ENCODE results near the gene WBP2. TPM values are rescaled to one million over a fixed set of nuclear protein-coding genes. Genes with fewer than 3 reads are reported as not detected.
A peak's percentile ranks its signal among the peaks of the same experiment; 100 is the strongest.

Gene WBP2
- total RNA-seq, 4 donors from 2014 or later, result 64.9 to 99.4 (median 76.9) TPM

- Histone ChIP-seq H3K27me3 (no peaks in the 10 kb centered on the region), H3K9me3 (no peaks in the 10 kb centered on the region), H3K4me1 (peaks cover 22% of the 10 kb centered on the region), H3K27ac (no peak overlapping the region), H3K36me3 (peaks cover 76% of the 10 kb centered on the region), H3K4me3 (no peak overlapping the region)
- 85% methylated on average over 2 of the region's 6 CpGs for WGBS
- TF ChIP-seq EP300 (IDR thresholded peaks at IDR 0.05) (no peak), POLR2AphosphoS5 (IDR thresholded peaks at IDR 0.05) (no peak), CTCF (IDR thresholded peaks at IDR 0.05) (no peak), POLR2A (IDR thresholded peaks at IDR 0.05) (no peak)
- no peak for DNase-seq (ENCODE audit: low spot score in 2 of 2)
These were observed 37.6 kb downstream of the WBP2 start for GRCh38 chr17:75817571-75817970.

- peaks cover 85% of the 10 kb centered on the region for H3K36me3 ChIP-seq
- peak in 1 of 2 donors; percentile 60 for DNase-seq (ENCODE audit: low spot score in 2 of 2)
- H3K4me3 ChIP-seq, result no peak overlapping the region
- peaks cover 21% of the 10 kb centered on the region for H3K4me1 ChIP-seq
- H3K9me3 ChIP-seq, result no peaks in the 10 kb centered on the region
- no peak overlapping the region for H3K27ac ChIP-seq
- no peaks in the 10 kb centered on the region for H3K27me3 ChIP-seq
- TF ChIP-seq CTCF (IDR thresholded peaks at IDR 0.05) (no peak), EP300 (IDR thresholded peaks at IDR 0.05) (no peak), POLR2A (IDR thresholded peaks at IDR 0.05) (no peak), POLR2AphosphoS5 (IDR thresholded peaks at IDR 0.05) (no peak)
- no CpG with 5 or more reads among the region's 9 CpGs for WGBS
These were observed 38.4 kb downstream of the WBP2 start for GRCh38 chr17:75816693-75817092.

GRCh38 chr17:75815399-75815798 lies 39.7 kb downstream of the WBP2 start:
- Histone ChIP-seq H3K9me3 (no peaks in the 10 kb centered on the region), H3K27ac (no peak overlapping the region), H3K4me3 (no peak overlapping the region), H3K4me1 (peaks cover 32% of the 10 kb centered on the region), H3K27me3 (no peaks in the 10 kb centered on the region), H3K36me3 (peaks cover 73% of the 10 kb centered on the region)
- TF ChIP-seq POLR2AphosphoS5 (IDR thresholded peaks at IDR 0.05) (no peak), EP300 (IDR thresholded peaks at IDR 0.05) (no peak), POLR2A (IDR thresholded peaks at IDR 0.05) (no peak), CTCF (IDR thresholded peaks at IDR 0.05) (no peak)
- DNase-seq (ENCODE audit: low spot score in 2 of 2), result no peak
- WGBS, result 86% methylated on average over 3 of the region's 3 CpGs

- 60% methylated on average over 13 of the region's 13 CpGs for WGBS
These were observed 40.2 kb downstream of the WBP2 start for GRCh38 chr17:75814900-75815373.

GRCh38 chr17:75814021-75814395 lies 41.1 kb downstream of the WBP2 start:
- H3K27ac ChIP-seq, result no peak overlapping the region
- H3K36me3 ChIP-seq, result peaks cover 63% of the 10 kb centered on the region
- TF ChIP-seq POLR2A (IDR thresholded peaks at IDR 0.05), result no peak
- no peak for TF ChIP-seq EP300 (IDR thresholded peaks at IDR 0.05)
- no peak for TF ChIP-seq POLR2AphosphoS5 (IDR thresholded peaks at IDR 0.05)
- no peak for TF ChIP-seq CTCF (IDR thresholded peaks at IDR 0.05)
- WGBS, result 98% methylated on average over 6 of the region's 6 CpGs
- no peak overlapping the region for H3K4me3 ChIP-seq
- H3K4me1 ChIP-seq, result peaks cover 46% of the 10 kb centered on the region
- DNase-seq (ENCODE audit: low spot score in 2 of 2), result no peak
- H3K9me3 ChIP-seq, result no peaks in the 10 kb centered on the region
- no peaks in the 10 kb centered on the region for H3K27me3 ChIP-seq

More at GRCh38 chr17:75814900-75815373, 40.2 kb downstream of the WBP2 start:
- Histone ChIP-seq H3K4me1 (peaks cover 36% of the 10 kb centered on the region), H3K27me3 (no peaks in the 10 kb centered on the region), H3K36me3 (peaks cover 71% of the 10 kb centered on the region), H3K27ac (no peak overlapping the region), H3K4me3 (no peak overlapping the region), H3K9me3 (no peaks in the 10 kb centered on the region)
- TF ChIP-seq POLR2AphosphoS5 (IDR thresholded peaks at IDR 0.05), result no peak
- TF ChIP-seq CTCF (IDR thresholded peaks at IDR 0.05), result no peak
- no peak for TF ChIP-seq POLR2A (IDR thresholded peaks at IDR 0.05)
- TF ChIP-seq EP300 (IDR thresholded peaks at IDR 0.05), result no peak
- peak in 1 of 2 donors; percentile 65 for DNase-seq (ENCODE audit: low spot score in 2 of 2)

All from suprapubic skin (tissue), 4 donors.